Fibroblast of gingiva (primary cell): ENCODE data around the gene MAGEB1.

Experiments
- DNase-seq: peaks from one replicate; pipeline ENCODE4 v3.0.0-alpha.2; 2011; ENCODE audit warnings: low read depth

Gene MAGEB1

GRCh38 chrX:30246769-30247489 is at the start of gene MAGEB1:
Gene MAGEB1 (plus strand): TSS chrX:30247146. CDS start chrX:30250494, 3,348 bp downstream.
- DNase-seq, result no peak

DNA sequence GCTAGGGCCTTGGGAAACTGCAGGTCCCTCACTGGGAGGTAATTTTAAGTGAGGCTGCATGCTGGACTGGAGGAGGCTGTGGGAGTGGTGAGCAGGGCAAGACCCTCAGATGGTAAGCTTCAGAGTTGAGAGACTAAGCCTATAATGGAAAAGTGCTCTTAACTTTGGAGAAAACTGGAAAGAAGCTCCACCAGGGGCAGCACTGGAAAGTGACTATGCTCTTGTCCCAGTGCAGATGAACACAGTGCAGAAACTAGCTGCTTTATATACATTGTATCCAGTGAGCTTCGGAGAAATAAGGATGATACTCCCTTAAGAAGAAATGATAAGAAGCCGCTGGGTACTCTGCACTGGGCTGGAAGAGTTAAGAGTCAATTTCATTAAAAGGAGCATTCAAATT is 34.8 kb upstream of the MAGEB1 start:
- no peak for DNase-seq

DNA sequence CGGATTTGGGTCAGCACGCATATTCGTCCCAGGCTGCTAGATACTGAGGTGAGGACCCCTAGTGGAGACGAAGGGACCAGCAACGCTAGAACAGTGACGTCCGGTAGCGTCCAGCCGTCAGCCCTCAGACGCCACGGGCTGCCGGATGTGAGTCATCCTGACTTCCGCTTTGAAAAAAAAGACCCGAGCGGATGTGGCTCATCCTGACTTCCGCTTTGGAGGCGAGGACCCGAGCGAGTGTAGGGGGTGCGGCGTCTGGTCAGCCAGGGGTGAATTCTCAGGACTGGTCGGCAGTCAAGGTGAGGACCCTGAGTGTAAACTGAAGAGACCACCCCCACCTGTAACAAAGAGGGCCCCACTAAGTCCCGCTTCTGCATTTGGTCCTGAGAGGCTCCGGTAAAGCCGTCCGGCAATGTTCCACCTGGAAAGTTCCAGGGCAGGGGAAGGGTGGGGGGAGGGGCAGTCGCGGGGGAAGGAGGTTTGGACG is 31.5 kb upstream of the MAGEB1 start, which contains the start of gene MAGEB2:
Gene MAGEB2 (plus strand): TSS at position 207 of the 487 bp plus-strand sequence. CDS start 3,018 bp downstream, outside the sequence.
- DNase-seq, result no peak

DNA sequence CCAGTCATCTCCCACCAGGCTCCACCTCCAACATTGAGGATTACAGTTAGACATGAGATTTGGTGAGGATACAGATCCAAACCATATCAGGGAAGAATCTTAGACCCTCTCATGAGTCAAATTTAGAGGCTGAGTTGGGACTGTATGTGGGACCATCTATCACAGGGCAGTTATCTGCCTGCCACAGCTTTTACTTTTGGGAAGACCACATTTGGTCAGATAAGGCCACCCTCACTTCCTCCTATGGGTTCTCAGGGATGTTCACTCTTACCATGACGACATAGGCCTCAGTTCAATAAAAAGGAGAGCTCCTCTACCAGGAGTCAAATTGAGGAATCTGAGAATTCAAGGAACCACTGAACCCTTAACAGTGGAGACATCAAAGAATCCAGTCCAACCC is 29.5 kb upstream of the MAGEB1 start:
- DNase-seq, result no peak

DNA sequence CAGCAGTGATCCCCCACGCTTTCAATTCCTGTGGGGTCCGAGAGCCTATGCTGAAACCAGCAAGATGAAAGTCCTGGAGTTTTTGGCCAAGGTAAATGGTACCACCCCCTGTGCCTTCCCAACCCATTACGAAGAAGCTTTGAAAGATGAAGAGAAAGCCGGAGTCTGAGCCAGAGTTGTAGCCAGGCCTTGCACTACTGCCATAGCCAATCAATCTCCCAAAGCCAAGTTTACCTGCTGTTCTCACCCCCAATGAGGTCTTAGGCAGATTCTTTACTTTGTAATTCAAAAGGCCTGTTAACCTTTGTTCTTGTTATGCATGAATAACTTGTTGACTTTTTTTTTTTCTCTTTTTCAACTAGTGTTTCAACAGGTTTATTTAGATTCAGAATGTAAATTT is 27.6 kb upstream of the MAGEB1 start:
- no peak for DNase-seq

GRCh38 chrX:30220661-30221060 is 26.3 kb upstream of the MAGEB1 start:
- DNase-seq, result no peak

DNA sequence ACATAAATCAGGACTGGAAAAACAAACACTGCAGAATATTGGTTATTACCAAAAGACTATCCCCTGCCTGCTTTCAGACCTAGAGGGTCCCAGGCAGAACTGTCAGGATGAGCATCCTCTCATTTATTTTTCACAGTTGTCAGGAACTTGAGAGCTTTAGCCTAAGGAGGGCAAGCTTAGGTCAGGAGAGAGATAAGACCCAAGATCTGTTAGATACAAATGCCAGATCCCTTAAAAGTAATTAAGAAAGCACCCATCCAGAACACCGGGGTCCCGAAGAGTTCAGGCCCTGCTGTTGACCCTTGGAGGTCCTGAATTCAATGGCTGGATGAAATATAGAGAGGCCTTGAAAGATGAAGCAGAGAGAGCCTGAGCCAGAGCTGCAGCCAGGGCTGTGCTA is 22.4 kb upstream of the MAGEB1 start:
- DNase-seq, result no peak

GRCh38 chrX:30228526-30228925 is 18.4 kb upstream of the MAGEB1 start:
- no peak for DNase-seq

DNA sequence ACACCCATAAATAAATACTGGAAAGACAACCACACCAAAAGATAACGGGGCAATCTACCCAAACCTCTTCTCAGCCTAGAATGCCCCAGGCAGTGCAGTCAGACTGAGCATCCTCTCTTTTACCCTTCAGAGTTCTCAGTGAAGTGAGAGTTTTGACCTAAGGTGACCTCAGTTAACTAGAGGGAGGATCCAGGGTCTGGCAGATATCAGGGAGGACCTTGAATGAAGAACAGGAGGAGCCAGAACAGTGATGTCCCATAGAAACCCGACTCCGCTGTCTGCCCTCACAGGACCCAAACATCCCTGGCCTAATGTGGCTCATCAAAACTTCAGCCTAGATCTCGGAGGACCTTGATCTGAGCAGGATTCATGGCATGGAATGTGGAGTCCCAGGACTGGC is 16.6 kb upstream of the MAGEB1 start, which contains the start of gene MAGEB3:
Gene MAGEB3 (plus strand): TSS at position 263 of the 400 bp plus-strand sequence. CDS start 5,268 bp downstream, outside the sequence.
- no peak for DNase-seq

DNA sequence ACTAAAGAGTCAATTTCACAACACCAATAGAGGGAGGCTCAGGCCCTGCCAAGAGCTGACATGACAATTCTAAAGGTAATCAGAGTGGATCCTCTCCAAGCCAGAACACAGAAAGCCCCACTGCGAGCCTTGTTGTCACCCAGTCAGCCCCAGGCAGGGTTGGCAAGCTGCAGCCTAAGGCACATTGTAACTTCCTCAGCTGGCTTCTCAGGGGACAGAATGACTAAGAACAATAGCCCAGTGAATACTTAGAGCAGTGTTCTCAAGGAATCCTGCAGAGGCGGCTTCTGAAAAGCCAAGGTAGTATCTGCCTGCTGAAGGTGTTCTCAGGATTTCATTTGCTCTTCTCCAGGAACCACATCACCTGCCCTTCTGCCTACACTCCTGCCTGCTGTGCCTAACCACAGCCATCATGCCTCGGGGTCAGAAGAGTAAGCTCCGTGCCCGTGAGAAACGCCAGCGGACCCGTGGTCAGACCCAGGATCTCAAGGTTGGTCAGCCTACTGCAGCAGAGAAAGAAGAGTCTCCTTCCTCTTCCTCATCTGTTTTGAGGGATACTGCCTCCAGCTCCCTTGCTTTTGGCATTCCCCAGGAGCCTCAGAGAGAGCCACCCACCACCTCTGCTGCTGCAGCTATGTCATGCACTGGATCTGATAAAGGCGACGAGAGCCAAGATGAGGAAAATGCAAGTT is 5.1 kb upstream of the MAGEB1 start, which contains the start of gene MAGEB4:
Gene MAGEB4 (plus strand): TSS at position 277 of the 692 bp plus-strand sequence. CDS start 136 bp downstream, at position 413.
- no peak for DNase-seq

GRCh38 chrX:30248854-30249253 is 1.9 kb downstream of the MAGEB1 start:
- no peak for DNase-seq

GRCh38 chrX:30253257-30253656 is 6.3 kb downstream of the MAGEB1 start:
- DNase-seq, result no peak

GRCh38 chrX:30259927-30260326 is 13.0 kb downstream of the MAGEB1 start:
- no peak for DNase-seq

- no peak for DNase-seq
Observed at GRCh38 chrX:30261012-30261411, 14.1 kb downstream of the MAGEB1 start.

- DNase-seq, result no peak
Observed at GRCh38 chrX:30262763-30263162, 15.8 kb downstream of the MAGEB1 start.

- no peak for DNase-seq
Observed at GRCh38 chrX:30270639-30271038, 23.7 kb downstream of the MAGEB1 start.

- DNase-seq, result peak; percentile 8
Observed at GRCh38 chrX:30275498-30275897, 28.6 kb downstream of the MAGEB1 start.

GRCh38 chrX:30278365-30278764 is 31.4 kb downstream of the MAGEB1 start:
- peak; percentile 26 for DNase-seq

DNA sequence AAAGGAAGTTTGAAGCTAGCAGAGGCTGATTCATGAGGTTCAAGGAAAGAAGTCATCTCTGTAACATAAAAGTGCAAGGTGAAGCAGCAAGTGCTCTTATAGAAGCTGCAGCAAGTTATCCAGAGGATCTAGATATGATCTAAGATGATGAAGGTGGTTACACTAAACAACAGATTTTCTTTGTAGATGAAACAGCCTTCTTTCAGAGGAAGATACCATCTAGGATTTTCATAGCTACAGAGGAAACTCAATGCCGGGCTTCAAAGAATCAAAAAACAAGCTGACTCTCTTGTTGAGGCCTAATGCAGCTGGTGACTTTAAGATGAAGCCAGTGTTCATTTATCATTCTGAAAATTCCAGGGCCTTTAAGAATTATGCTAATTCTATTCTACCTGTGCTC is 33.5 kb downstream of the MAGEB1 start:
- DNase-seq, result no peak

DNA sequence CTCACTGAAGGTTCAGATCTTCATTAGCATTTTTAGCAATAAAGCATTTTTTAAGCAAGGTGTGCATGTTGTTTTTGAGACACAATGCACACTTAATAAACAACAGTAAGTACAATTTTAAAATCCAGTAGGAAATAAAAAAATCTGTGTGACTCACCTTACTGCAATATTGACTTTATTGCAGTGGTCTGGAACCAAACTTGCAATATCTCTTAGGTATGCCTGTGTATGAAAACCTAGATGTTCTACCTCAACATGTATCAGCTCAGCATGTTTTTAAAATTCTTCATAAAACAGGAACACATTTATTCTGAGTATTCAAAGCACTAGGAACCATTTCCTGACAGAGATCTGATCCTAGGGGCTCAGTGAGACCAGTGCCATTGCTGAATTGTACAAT is 35.6 kb downstream of the MAGEB1 start:
- no peak for DNase-seq

- DNase-seq, result peak; percentile 87
Observed at GRCh38 chrX:30283456-30284200, 36.7 kb downstream of the MAGEB1 start.
